HCT116 (cell line): ENCODE results near the gene ITPKA. TPM values are rescaled to one million over a fixed set of nuclear protein-coding genes. Genes with fewer than 3 reads are reported as not detected.

Source experiments
- ATAC-seq: fragments of 200-7000 bp; cut with Tn5 transposase; 2 replicates; pipeline ENCODE4 v1.9.1; 2020; ENCODE audit warnings: mild to moderate bottlenecking, moderate library complexity
- BruUV-seq: library from RNA; stranded (reverse); fragments of 400-500 nt; replicated peaks from 2 replicates; lab custom pipeline; 2021; lab: Mats Ljungman, UMichigan
- CTCF ChIA-PET: fragments of 300-600 bp; sonication (Branson Sonifier 250); formaldehyde crosslinking; loops from one replicate; lab custom pipeline; 2021; ENCODE audit warnings: antibody characterized with exemption; lab: Charles Lee
- POLR2A ChIA-PET: fragments of 300-600, 350-600 bp; sonication (Branson Sonifier 250); formaldehyde crosslinking; loops from one replicate; lab custom pipeline; 2021; ENCODE audit warnings: antibody characterized with exemption; lab: Charles Lee
- RAD21 ChIA-PET, 2 experiments: fragments of 300-600 bp; sonication (Branson Sonifier 250); formaldehyde crosslinking; loops; one replicate each; lab custom pipeline; 2023; ENCODE audit warnings: low total read pairs in 2 of 2; ENCODE audit not compliant: uncharacterized antibody in 2 of 2, unreplicated experiment in 2 of 2, low non-redundant PET in 1 of 2; lab: Charles Lee
- DNase-seq: peaks from one replicate; pipeline ENCODE4 v3.0.0-alpha.2; 2010; ENCODE audit warnings: low read depth, low spot score
- H2AFZ ChIP-seq: fragments of 200-600 bp; shearing (Covaris generic), sonication (generic); 2 replicates; pipeline ENCODE4 v1.6.1; 2017; ENCODE audit warnings: low read depth, mixed run types, mixed read lengths, antibody characterized with exemption, low read length; ENCODE audit not compliant: poor library complexity, severe bottlenecking
- H3K27ac ChIP-seq: 2 replicates; pipeline ENCODE4 v1.5.1; 2012; ENCODE audit warnings: low read depth, low read length
- H3K27me3 ChIP-seq: fragments of 200-600 bp; sonication (generic); 2 replicates; pipeline ENCODE4 v1.6.1; 2016; ENCODE audit warnings: mixed run types, low read length, mixed read lengths; ENCODE audit not compliant: insufficient read depth
- H3K36me3 ChIP-seq, 2 experiments: fragments of 200-500 bp in 1 of 2; fragments of 200-600 bp in 1 of 2; sonication (Bioruptor generic) in 1 of 2; sonication (generic) in 1 of 2; 2 replicates each; pipeline versions ENCODE4 v1.5.1 to v1.6.1; 2014 to 2016; ENCODE audit warnings: low read length in 2 of 2, inconsistent platforms in 1 of 2, mixed read lengths in 1 of 2, mixed run types in 1 of 2; ENCODE audit not compliant: insufficient read depth in 2 of 2, control insufficient read depth in 1 of 2
- H3K4me1 ChIP-seq, 2 experiments: fragments of 200-600 bp in 1 of 2; sonication (generic) in 1 of 2; 2 replicates each; pipeline versions ENCODE4 v1.5.1 to v1.6.1; 2012 to 2017; ENCODE audit warnings: low read length in 2 of 2, inconsistent platforms in 1 of 2, mild to moderate bottlenecking in 1 of 2, mixed read lengths in 1 of 2, mixed run types in 1 of 2, moderate library complexity in 1 of 2; ENCODE audit not compliant: insufficient read depth in 2 of 2, control insufficient read depth in 1 of 2
- H3K4me2 ChIP-seq: fragments of 200-600 bp; sonication (generic); 2 replicates; pipeline ENCODE4 v1.6.1; 2017; ENCODE audit warnings: mixed run types, low read length, mixed read lengths
- H3K4me3 ChIP-seq, 2 experiments: fragments of 200-600 bp in 1 of 2; sonication (generic) in 1 of 2; replicated peaks in 1 of 2; 2 replicates each; pipeline ENCODE4 v1.5.1; 2011 to 2016; ENCODE audit warnings: low read length in 2 of 2, control low read depth in 1 of 2, low read depth in 1 of 2, mild to moderate bottlenecking in 1 of 2, mixed read lengths in 1 of 2, mixed run types in 1 of 2
- H3K79me2 ChIP-seq: fragments of 200-600 bp; sonication (generic); 2 replicates; pipeline ENCODE4 v1.6.1; 2017; ENCODE audit warnings: mild to moderate bottlenecking, mixed run types, low read length, moderate library complexity, mixed read lengths; ENCODE audit not compliant: insufficient read depth
- H3K9ac ChIP-seq: fragments of 200-600 bp; sonication (generic); 2 replicates; pipeline ENCODE4 v1.6.1; 2016; ENCODE audit warnings: low read length, mixed read lengths
- H3K9me2 ChIP-seq: fragments of 200-600 bp; sonication (generic), shearing (Covaris generic); 2 replicates; pipeline ENCODE4 v1.6.1; 2017; ENCODE audit warnings: mixed run types, mild to moderate bottlenecking, moderate library complexity; ENCODE audit not compliant: insufficient read depth
- H3K9me3 ChIP-seq, 2 experiments: fragments of 200-500 bp in 1 of 2; fragments of 200-600 bp in 1 of 2; sonication (Bioruptor generic) in 1 of 2; sonication (generic) in 1 of 2; 2 replicates each; pipeline ENCODE4 v1.6.1; 2014 to 2017; ENCODE audit warnings: low read length in 2 of 2, mixed read lengths in 2 of 2, inconsistent platforms in 1 of 2, low read depth in 1 of 2, mild to moderate bottlenecking in 1 of 2, mixed run types in 1 of 2, moderate library complexity in 1 of 2; ENCODE audit not compliant: control insufficient read depth in 1 of 2, insufficient read depth in 1 of 2
- H4K20me1 ChIP-seq: fragments of 200-600 bp; sonication (generic), shearing (Covaris generic); 2 replicates; pipeline ENCODE4 v1.6.1; 2017; ENCODE audit warnings: mixed run types, mild to moderate bottlenecking, moderate library complexity; ENCODE audit not compliant: insufficient read depth
- CBX3 ChIP-seq: IDR thresholded peaks from 2 replicates; pipeline ENCODE4 v1.6.1; 2012; ENCODE audit warnings: low read depth
- CEBPB ChIP-seq: IDR thresholded peaks from 2 replicates; pipeline ENCODE4 v1.6.1; 2012; ENCODE audit warnings: low read depth
- CTCF ChIP-seq, 3 experiments: fragments of 200-600 bp in 1 of 3; sonication (generic) in 1 of 3; IDR thresholded peaks in 2 of 3; conservative IDR thresholded peaks in 1 of 3; 2 replicates each; pipeline ENCODE4 v1.5.1; 2012 to 2017; ENCODE audit warnings: low read depth in 2 of 3, low read length in 2 of 3, antibody characterized with exemption in 1 of 3, borderline replicate concordance in 1 of 3, control low read depth in 1 of 3, mild to moderate bottlenecking in 1 of 3, mixed read lengths in 1 of 3, mixed run types in 1 of 3, moderate library complexity in 1 of 3; ENCODE audit not compliant: insufficient read depth in 1 of 3
- EGR1 ChIP-seq: IDR thresholded peaks from 2 replicates; pipeline ENCODE4 v1.6.1; 2012; ENCODE audit warnings: low read depth
- ELF1 ChIP-seq: IDR thresholded peaks from 2 replicates; pipeline ENCODE4 v1.6.1; 2012; ENCODE audit warnings: low read depth, borderline replicate concordance
- EZH2 ChIP-seq: fragments of 200-600 bp; sonication (generic); IDR thresholded peaks from 2 replicates; pipeline ENCODE4 v1.6.1; 2017; ENCODE audit warnings: antibody characterized with exemption, mixed run types
- EZH2phosphoT487 ChIP-seq: fragments of 200-600 bp; IDR thresholded peaks from 2 replicates; pipeline ENCODE4 v1.6.1; 2018; ENCODE audit warnings: antibody characterized with exemption, borderline replicate concordance
- FOSL1 ChIP-seq: IDR thresholded peaks from 2 replicates; pipeline ENCODE4 v1.6.1; 2012; ENCODE audit warnings: low read depth
- JUND ChIP-seq: IDR thresholded peaks from 2 replicates; pipeline ENCODE4 v1.6.1; 2012
- MAX ChIP-seq: IDR thresholded peaks from 2 replicates; pipeline ENCODE4 v1.6.1; 2012
- POLR2A ChIP-seq: IDR thresholded peaks from 2 replicates; pipeline ENCODE4 v1.7.0; 2011; ENCODE audit warnings: borderline replicate concordance; ENCODE audit not compliant: insufficient read depth, insufficient read length; ENCODE audit errors: extremely low read depth
- RAD21 ChIP-seq: IDR thresholded peaks from 2 replicates; pipeline ENCODE4 v1.6.1; 2012; ENCODE audit warnings: low read depth, mild to moderate bottlenecking
- SIN3A ChIP-seq: IDR thresholded peaks from 2 replicates; pipeline ENCODE4 v1.6.1; 2012; ENCODE audit warnings: low read depth
- SRF ChIP-seq: IDR thresholded peaks from 2 replicates; pipeline ENCODE4 v1.6.1; 2012; ENCODE audit warnings: low read depth
- YY1 ChIP-seq: IDR thresholded peaks from 2 replicates; pipeline ENCODE4 v1.6.1; 2011; ENCODE audit warnings: low read length, low read depth, moderate library complexity, mild to moderate bottlenecking; ENCODE audit not compliant: insufficient replicate concordance; ENCODE audit errors: extremely low read depth
- ZBTB33 ChIP-seq: IDR thresholded peaks from 2 replicates; pipeline ENCODE4 v1.6.1; 2011; ENCODE audit warnings: mild to moderate bottlenecking, low read length, moderate library complexity; ENCODE audit not compliant: insufficient replicate concordance; ENCODE audit errors: extremely low read depth
- ZFX ChIP-seq: fragments of 450-650 bp; IDR thresholded peaks from 2 replicates; pipeline ENCODE4 v1.6.1; 2017
- ZNF274 ChIP-seq: fragments of 200-500 bp; sonication (Bioruptor generic); IDR thresholded peaks from 2 replicates; pipeline ENCODE4 v1.6.1; 2014; ENCODE audit warnings: mild to moderate bottlenecking, low read depth, low read length, inconsistent platforms
- intact Hi-C: fragments of 100-400 bp; cut with micrococcal nuclease; formaldehyde crosslinking; loops from 2 replicates; pipeline ENCODE4 v1.10.0; 2022
- total RNA-seq: library from RNA; stranded (reverse); gene quantifications from one replicate; pipeline ENCODE4 v1.2.1, GENCODE V29; 2021; ENCODE audit not compliant: unreplicated experiment
- TF ChIP-seq, protein P1 (sequence below): IDR thresholded peaks from 2 replicates; pipeline ENCODE4 v1.6.1; 2012

Gene ITPKA
- total RNA-seq, 1 experiment from 2014 or later = 10.8 TPM

DNA sequence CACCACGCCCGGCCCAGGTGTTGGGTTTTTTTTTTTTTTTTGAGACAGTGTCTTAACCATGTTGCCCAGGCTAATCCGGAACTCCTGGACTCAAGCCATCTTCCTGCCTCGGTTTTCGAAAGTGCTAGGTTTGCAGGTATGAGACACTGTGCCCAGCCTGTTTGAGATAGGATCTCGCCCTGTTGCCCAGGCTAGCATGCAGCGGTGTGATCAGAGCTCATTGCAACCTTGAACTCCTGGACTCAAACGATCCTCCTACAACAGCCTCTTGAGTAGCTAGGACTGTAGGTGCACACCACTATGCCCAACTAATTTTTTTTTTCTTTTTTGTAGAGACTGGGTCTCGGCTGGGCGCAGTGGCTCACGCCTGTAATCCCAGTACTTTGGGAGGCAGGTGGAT, 20.3 kb upstream of the ITPKA start:
- H3K4me2 ChIP-seq = no peak overlapping the region
- intact Hi-C loops = no loop called here
- no TSS peak for BruUV-seq
- no peak for ATAC-seq
- no peaks in the 10 kb centered on the region for H3K9me3 ChIP-seq
- peaks cover 35 to 45% of the 10 kb centered on the region in 2 experiments for H3K36me3 ChIP-seq
- no peak overlapping the region for H3K27ac ChIP-seq
- DNase-seq = no peak
- no peaks in the 10 kb centered on the region for H3K9me2 ChIP-seq
- H2AFZ ChIP-seq = no peak overlapping the region
- no peaks in the 10 kb centered on the region for H4K20me1 ChIP-seq
- no peak overlapping the region for H3K4me3 ChIP-seq
- RAD21 ChIA-PET = no interaction called here
- CTCF ChIA-PET = no interaction called here
- H3K27me3 ChIP-seq = no peaks in the 10 kb centered on the region
- TF ChIP-seq EGR1 (no peak), SIN3A (no peak), JUND (no peak), EZH2 (no peak), YY1 (no peak), RAD21 (no peak), CEBPB (no peak), EZH2phosphoT487 (no peak), ELF1 (no peak), POLR2A (no peak), SRF (no peak), ZBTB33 (no peak), CTCF (IDR thresholded peaks at IDR 0.05 in 2 of 3, conservative IDR thresholded peaks at IDR 0.05 in 1 of 3; ENCODE audit: borderline replicate concordance in 1 of 3, insufficient read depth in 1 of 3, low read depth in 2 of 3, low read length in 2 of 3) (no peak), CBX3 (no peak), MAX (no peak), FOSL1 (no peak), ZNF274 (no peak), ZFX (no peak)
- TF ChIP-seq, protein P1, sequence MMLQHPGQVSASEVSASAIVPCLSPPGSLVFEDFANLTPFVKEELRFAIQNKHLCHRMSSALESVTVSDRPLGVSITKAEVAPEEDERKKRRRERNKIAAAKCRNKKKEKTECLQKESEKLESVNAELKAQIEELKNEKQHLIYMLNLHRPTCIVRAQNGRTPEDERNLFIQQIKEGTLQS = no peak
- POLR2A ChIA-PET = no interaction called here
- H3K9ac ChIP-seq = no peak overlapping the region
- 0 out of 2 replicates have a peak, but pooled peaks cover 3% of the 10 kb centered on the region for H3K79me2 ChIP-seq
- no peaks in the 10 kb centered on the region for H3K4me1 ChIP-seq
